GM18861 (cell line): ENCODE data around the gene BMAL1.
A peak's percentile ranks its signal among the peaks of the same experiment; 100 is the strongest.
"Not testable (repeated sequence)": the region's sequence is repeated elsewhere in the genome, so short reads cannot be mapped to it uniquely, and the experiment has no call there.

ENCODE experiments used
- ATAC-seq: cut with Tn5 transposase; IDR thresholded peaks from one replicate; pipeline ENCODE4 v1.9.1; 2021; ENCODE audit not compliant: unreplicated experiment

BMAL1 gene

DNA sequence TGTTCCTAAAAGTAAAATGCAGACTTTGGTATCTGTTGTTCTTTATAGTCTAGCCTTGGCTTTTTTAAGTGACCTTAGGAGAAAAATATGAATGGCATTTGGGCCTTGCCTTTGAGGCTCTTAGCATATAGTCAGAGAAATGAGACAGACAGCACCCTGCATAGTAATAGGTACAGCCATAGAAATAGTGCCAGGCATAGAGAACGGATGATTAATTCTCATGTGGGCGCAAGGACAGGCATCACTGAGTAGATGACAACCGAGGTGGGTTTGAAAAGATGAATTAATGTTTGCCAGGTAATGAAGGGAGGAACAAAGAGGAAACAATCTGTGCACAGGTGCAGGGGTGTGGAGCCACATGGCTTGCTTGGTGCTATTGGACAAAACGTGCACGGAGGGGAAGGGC lies 90.5 kb downstream of the BMAL1 start:
- no peak for ATAC-seq

DNA sequence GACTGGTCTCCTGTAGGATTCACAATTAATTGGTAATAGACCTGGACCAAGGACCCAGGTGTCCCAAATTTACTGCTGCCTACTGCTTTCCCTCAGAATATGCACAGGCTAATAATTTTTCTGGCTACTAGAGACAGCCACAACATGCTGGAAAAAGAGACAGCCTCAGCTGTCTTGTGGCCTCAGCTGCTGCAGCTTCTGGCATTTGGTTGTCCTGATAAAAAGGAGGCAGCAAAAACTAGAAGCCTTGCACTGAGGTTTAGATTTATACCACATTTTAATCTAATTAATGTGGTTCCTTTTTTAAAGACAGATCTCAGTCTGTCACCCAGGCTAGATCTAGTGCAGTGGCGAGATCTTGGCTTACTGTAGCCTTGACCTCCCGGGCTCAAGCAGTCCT lies 95.6 kb downstream of the BMAL1 start:
- ATAC-seq, result no peak

DNA sequence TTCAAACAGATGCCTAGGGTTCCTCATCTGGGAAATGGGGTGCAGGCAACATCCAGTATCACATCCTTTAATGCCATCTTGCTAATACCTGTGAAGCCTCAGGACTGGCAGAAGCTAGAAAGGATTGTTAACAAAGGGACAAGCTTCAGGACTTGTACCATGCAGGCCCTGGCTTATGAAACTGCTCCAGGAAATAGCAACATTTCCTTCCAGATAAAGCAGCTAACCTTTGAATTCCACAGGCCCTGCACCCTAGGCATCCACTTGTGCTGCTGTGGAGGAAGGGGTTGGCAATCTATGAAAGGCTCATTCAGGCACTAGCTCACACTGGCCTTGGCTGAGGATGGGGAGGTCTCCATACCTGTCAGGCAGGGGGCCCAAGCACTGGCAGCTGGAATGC lies 98.2 kb downstream of the BMAL1 start:
- ATAC-seq, result no peak

DNA sequence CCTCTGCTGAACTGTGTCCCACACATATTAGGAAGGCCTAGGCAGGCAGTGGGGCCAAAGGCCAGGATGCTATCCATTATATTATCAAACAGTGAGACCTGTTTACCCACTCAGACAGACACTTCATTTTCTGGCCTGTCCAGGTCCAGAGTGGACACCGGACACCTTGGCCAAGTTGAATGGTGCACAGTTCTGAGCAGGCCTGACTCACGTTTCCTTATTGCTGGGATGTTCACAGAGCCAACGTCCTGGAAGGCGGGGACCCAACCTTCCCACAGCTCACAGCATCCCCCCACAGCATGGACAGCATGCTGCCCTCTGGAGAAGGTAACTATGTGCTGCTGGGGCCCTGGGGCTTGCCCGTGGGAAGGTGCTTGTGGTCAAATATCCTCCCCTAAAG lies 98.8 kb downstream of the BMAL1 start:
- no peak for ATAC-seq

DNA sequence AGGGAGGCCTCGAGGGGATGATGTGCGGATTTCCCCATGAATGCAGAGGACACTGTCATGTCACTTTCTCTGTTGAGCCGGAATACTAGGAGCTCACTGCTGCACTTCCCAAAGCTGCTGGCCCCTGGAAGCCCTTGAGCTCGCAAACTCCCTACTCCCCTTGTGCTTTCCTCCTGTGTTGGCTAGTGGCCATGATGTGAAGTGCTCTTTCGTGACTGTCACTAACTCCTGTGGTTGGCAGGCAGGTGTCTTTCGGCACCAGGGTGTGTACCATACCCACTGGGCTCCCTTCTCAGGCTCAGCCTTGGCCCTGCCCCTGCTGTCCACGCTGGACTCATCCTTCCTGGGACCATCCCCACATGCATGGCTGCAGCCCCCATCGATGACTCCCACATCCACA lies 99.2 kb downstream of the BMAL1 start:
- ATAC-seq, result no peak

DNA sequence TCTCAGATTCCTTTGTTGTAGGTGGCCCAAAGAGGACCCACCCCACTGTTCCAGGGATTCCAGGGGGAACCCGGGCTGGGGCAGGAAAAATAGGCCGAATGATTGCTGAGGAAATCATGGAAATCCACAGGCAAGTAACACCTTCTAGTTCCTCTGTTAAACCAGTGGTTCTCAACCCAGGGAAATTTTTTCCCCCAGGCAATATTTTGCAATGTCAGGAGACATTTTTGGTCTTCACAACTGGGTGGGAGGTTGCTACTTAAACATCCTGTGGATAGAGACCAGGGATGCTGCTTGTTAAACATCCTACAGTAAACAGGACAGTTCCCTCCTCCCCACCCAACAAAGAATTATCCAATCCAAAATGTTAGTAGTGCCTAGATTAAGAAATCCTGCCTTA lies 100.7 kb downstream of the BMAL1 start:
- no peak for ATAC-seq

DNA sequence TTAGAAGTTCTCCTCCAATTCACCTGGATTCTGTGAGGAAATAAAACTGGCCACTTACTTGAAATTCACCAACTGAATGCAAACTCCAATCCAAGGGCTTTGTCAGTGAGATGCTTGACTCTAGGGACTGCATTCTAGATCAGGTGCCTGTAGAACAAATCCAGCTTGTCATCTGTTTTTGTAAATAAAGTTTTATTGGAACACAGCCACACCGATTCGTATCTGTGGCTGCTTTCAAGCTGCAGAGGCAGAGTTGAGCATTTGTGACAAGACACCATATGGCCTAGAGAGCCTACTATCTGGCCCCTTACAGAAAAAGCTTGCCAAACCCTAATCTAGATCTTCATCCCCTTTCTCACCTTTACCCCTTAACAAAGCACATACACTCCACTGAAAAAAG lies 103.1 kb downstream of the BMAL1 start:
- no peak for ATAC-seq

DNA sequence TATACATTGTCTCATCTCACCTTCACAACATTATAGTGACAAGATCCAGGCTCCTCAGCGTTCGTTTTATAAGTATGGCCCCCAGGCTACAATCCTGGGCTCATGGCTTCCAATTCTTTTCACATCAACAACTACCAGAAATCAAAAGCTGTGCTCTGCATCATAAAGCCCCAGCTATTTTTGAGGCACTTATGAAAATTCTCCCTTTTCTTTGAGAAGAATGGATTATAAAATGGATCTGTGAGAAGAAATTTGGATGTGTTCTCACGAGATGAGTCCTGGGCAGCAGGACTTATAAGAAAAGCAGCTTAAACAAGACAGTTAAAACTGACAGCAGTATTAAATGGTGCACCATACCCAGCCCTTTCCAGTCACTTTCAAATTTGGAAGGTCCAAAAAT lies 105.2 kb downstream of the BMAL1 start:
- no peak for ATAC-seq

DNA sequence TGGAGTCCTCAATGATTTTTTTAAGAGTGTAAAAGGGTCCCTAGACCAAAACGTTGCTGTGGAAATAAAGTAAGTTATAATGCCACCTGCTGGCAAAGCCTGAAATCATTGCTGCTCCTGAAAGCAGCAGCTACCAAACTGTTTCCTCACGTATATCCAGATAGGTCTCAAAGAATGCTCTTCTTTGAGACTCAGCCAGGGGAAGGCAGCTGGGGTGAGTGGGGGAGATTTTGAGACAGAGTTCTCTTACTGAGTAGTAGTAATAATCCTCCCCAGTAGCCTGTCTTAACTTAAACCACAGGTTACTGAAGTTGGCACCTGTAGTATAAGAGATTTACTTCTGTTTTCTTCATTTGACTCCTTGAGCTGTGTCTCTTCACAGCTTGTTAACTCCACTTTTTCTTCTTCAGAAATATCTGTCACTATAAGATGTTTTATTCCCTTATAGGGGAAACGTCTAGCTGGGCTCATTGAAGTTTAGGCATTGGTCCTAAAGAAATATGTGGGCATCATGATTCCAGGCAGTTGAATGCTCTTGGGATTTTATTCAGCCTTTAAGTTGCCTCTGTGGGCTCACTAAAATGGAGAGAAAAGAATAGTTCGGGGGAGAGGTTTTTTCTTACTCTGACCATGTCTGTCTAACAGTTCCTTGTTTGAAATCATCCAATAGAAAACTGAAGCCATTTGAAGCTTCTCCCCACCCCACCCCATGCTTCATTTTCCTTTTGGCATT lies 107.5 kb downstream of the BMAL1 start:
- ATAC-seq, result peak; percentile 43

DNA sequence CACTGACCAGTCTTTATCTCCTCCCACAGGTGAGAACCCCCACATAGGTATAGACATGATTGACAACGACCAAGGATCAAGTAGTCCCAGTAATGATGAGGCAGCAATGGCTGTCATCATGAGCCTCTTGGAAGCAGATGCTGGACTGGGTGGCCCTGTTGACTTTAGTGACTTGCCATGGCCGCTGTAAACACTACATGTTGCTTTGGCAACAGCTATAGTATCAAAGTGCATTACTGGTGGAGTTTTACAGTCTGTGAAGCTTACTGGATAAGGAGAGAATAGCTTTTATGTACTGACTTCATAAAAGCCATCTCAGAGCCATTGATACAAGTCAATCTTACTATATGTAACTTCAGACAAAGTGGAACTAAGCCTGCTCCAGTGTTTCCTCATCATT lies 109.0 kb downstream of the BMAL1 start:
- ATAC-seq, result no peak

DNA sequence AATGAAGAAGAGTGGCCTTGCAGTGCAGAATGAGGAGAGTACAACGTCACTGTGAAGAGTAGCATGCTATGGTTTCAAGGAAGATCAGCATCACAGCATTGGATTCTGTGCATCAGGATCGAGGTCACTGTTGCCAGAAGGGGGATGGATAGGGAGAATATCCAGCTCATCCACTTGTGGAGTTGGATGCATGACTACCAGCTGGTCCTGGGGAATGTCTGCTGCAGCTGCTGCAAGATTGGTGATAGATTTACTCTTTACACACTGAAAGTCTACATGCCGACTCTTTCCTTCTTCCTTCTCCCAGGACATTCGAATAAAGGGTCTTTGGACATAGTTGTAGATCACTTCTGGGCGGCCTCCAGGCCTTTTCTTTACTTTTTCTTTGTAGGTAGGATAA lies 111.2 kb downstream of the BMAL1 start:
- ATAC-seq, result no peak

DNA sequence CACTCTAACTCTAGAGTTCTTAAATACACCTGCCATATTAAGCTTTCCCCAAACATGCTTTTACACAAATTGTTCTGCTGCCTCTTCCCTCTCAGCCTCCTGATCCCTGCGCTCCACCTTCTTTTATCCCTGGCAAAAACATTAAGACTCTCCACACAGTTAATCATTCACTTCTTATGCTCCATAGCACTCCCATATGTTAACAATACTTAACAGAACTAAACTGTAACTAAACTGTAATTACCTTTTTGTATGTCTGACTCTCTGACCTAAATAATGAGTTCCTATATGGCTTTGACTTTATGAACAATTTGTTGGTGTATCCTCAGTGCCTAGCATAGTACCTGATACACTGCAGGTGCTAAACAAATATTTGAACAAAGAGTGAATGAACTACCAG lies 113.6 kb downstream of the BMAL1 start:
- ATAC-seq, result no peak

DNA sequence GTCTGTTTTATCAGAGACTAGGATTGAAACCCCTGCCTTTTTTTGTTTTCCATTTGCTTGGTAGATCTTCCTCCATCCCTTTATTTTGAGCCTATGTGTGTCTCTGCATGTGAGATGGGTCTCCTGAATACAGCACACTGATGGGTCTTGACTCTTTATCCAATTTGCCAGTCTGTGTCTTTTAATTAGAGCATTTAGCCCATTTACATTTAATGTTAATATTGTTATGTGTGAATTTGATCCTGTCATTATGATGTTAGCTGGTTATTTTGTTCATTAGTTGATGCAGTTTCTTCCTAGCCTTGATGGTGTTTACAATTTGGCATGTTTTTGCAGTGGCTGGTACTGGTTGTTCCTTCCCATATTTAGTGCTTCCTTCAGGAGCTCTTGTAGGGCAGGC lies 120.7 kb downstream of the BMAL1 start:
- ATAC-seq, result not testable (repeated sequence)

DNA sequence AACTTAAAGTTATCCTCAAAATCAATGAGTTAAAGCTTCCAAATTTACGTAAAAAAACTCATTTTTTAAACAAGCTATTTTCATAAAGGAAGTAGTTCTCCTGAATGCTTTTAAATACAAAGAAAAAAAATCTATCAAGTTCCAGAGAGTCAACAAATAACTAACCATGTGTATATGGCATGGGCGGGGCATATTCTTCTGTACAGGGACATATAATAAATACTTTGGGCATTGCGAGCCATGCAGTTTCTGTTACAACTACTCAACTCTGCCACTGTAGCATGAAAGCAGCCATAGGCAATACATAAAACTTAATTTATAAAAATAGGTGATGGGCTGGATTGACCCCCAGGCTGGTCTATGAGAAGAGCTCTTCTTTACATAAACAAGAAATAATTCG lies 127.6 kb downstream of the BMAL1 start:
- no peak for ATAC-seq

DNA sequence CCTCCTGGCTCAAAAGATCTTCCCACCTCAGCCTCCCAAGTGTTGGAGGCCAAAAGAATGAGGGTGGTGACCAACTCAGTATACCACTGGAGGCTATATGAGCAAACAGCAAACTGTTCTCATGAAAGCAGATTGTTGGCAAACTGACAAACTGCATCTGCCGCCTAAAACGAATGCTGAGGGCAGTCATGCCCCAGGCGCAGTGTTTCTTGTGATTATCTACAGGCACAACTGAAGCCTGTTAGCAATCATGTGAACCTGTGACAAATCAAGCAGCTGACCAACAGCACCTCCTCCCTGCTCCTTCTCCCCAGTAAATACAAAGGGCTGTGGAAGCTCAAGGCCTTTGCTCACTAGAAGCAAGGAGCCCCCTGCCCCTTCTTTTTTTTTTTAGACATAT lies 137.6 kb downstream of the BMAL1 start:
- ATAC-seq, result no peak

DNA sequence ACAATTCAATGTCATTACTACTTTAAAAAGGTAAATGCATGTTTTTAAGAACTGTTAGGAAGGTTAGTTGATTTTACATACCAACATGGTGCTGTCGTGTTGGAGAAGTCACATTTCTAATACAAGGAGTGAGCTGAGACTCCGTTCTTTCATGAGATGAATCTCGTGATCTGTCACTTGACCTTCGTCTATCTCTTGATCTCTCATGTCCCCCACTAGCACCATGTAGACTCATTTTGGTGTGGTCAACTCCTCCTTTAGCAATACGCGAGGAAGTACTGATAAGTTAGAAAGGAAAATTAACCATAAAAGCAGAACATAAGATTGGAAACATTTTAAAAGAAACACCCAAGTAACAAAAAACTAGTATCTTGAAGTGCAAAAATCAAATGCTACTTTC lies 144.0 kb downstream of the BMAL1 start:
- ATAC-seq, result no peak

DNA sequence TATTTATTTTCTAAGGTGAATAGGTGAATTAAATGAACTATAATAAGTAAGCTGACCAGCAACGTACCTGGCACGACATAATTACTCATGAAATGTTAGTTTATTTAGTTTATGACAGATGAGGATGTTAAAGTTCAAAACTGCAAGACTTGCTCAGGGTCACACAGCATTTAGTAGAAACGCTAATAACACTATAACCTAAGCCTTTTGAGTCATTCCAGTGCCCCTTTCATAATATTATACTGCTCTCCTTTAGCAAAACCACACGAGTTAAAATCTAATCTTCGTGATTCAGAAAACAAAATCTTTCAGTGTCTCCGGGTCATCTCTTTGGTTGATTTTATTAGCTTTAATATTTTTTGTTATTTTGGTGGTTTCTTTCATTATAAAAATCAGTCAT lies 145.8 kb downstream of the BMAL1 start:
- no peak for ATAC-seq

DNA sequence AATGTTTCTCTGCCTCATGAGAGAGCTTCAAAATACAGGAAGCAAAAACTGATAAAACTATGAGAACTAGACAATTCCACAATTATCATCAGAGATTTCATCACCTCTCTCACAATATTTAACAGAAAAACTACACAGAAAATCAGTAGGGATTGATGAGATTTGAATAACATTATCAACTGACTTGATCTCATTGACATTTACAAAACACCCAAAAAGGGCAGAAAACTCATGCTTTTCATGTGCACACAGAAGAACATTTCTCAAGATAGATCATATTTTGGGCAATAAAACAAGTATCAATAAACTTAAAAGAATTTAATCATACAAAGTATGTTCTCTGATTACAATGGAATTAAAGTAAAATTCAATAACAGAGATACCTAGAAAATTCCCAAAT lies 149.8 kb downstream of the BMAL1 start:
- no peak for ATAC-seq

DNA sequence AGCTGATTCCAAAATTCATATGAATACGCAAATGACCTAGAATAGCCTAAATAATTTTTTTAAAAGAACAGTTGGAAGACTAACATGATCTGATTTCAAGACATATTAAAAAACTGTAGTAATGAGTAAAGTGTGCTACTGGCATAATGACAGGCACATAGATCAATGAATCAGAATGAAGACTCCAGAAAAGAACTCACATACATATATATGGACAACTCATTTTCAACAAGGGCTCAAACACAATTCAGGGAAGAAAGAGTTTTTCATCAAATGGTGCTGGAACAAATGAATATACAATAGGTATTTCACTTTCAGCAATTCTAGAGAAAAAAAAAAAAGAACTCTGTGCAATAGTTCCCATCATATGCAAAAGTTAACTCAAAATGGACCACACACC lies 151.7 kb downstream of the BMAL1 start:
- no peak for ATAC-seq

DNA sequence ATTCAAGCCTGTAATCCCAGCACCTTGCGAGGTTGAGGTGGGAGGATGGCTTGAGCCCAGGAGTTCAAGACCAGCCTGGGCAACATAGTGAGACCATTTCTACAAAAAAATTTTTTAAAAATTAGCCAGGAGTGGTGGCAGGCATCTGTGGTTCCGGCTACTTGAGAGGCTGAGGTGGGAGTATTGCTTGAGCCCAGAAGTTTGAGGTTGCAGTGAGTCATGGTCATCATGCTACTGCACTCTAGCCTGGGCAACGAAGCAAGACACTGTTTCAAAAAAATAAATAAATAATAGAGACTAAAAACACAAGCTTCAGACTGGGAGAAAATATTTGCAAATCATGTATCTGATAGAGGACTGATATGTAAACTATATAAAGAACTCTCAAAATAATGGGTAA lies 152.2 kb downstream of the BMAL1 start:
- no peak for ATAC-seq

DNA sequence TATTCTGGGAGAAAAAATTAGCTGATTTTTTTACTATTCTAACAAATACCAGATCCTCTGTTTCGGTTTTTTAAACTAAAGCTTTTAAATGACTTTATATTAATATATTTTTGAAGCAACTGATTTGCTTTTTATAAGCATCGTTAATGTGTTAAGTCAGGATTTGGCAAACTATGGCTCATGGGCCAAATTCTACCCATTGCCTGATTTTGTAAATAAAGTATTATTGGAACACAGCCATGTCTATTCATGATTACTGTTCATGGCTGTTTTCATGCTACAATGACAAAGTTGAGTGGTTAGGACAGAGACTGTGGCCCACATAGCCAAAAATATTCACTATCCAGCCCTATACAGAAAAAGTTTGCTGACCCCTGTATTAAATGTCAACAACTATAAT lies 155.8 kb downstream of the BMAL1 start:
- ATAC-seq, result no peak

DNA sequence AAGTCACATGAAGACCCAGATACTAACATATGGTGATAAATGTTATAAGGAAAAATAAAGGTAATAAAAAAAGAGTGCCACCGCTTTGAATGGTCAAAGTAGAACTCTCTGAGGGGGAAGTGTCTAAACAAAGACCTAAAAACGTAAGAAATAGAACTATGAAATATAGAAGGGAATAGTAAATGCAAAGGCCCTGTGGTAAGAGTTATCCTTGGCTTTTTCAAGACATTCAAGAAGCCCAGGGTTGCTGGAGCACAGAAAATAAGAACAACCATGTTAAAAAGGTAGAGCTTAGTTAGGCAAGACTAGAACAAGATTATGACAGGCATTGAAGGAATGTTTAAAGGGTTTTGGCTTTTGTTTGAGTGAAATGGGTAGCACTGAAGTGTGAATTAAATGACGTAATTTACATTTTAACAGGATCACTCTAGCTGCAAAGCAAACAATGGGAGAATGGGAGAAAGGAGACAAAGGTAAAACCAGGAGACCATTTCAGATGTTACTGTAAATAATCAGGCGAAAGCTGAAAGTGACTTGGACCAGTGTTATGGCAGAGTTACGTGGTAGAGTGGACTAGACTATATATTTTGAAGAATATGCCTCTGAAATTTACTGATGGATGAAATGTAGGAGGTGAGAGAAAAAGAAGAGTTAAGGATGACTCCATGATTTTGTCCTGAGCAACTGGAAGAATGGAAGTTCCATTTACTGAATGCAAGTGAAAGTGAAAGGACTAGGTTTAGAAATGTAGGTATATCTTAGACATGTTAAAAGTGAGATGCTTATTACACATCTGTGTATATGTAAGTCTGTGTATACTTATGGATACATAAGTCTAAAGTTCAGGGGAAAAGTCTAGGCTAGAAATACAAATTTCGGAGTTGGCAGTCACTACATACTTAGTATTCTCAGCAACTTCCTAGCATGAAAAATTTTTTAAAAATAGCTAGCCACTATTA lies 156.9 kb downstream of the BMAL1 start:
- no peak for ATAC-seq
